Uterus (tissue), 4 donors: ENCODE data around the gene RASL12. TPM values are rescaled to one million over a fixed set of nuclear protein-coding genes. Genes with fewer than 3 reads are reported as not detected.

Experiments used
- DNase-seq, 2 donors: peaks; one replicate each; pipeline ENCODE4 v3.0.0-alpha.2; 2019 to 2020
- H3K27ac ChIP-seq, 2 donors: fragments of 200-600 bp; sonication (generic); 1 replicate in 1 of 2; 2 replicates in 1 of 2; pipeline ENCODE4 v1.5.1; 2016 to 2018
- H3K27me3 ChIP-seq, 2 donors: fragments of 200-600 bp; sonication (generic); one replicate each; pipeline ENCODE4 v1.5.1; 2018 to 2019; ENCODE audit warnings: control low read depth in 1 of 2
- H3K36me3 ChIP-seq, 2 donors: fragments of 200-600 bp; sonication (generic); one replicate each; pipeline ENCODE4 v1.5.1; 2019; ENCODE audit warnings: control low read depth in 1 of 2
- H3K4me1 ChIP-seq, 2 donors: fragments of 200-600 bp; sonication (generic); one replicate each; pipeline ENCODE4 v1.5.1; 2018 to 2019; ENCODE audit warnings: control low read depth in 1 of 2
- H3K4me3 ChIP-seq, 2 donors: fragments of 200-600 bp; sonication (generic); 1 replicate in 1 of 2; 2 replicates in 1 of 2; pipeline ENCODE4 v1.5.1; 2018 to 2019; ENCODE audit warnings: mild to moderate bottlenecking in 1 of 2
- H3K9me3 ChIP-seq, 2 donors: fragments of 200-600 bp; sonication (generic); one replicate each; pipeline ENCODE4 v1.5.1; 2019; ENCODE audit warnings: control low read depth in 1 of 2
- POLR2A ChIP-seq, 2 donors: fragments of 450-650 bp; IDR thresholded peaks; one replicate each; pipeline ENCODE4 v1.6.1; 2016; ENCODE audit warnings: antibody characterized with exemption in 2 of 2, mild to moderate bottlenecking in 1 of 2, moderate library complexity in 1 of 2
- intact Hi-C: fragments of 100-400 bp; cut with DNase I; formaldehyde crosslinking; loops from one replicate; pipeline ENCODE4 v1.15.1; 2023; ENCODE audit warnings: low total_unique reads
- total RNA-seq, 4 donors: library from RNA; depleted of rRNA in 3 of 4; stranded (reverse); fragments of >200 nt in 3 of 4; gene quantifications; one replicate each; pipeline versions ENCODE4 v1.1.0 to v1.2.4, GENCODE V29; 2014 to 2023
- TF ChIP-seq, protein P1 (sequence below), 4 experiments: fragments of 200-600 bp in 2 of 4; fragments of 450-650 bp in 2 of 4; sonication (generic) in 2 of 4; IDR thresholded peaks; one replicate each; pipeline ENCODE4 v1.5.1; 2016 to 2019; ENCODE audit warnings: antibody characterized with exemption in 4 of 4, mild to moderate bottlenecking in 2 of 4, moderate library complexity in 1 of 4
- donor health status: DM: yes; HTN: yes; CAD: no.

Gene RASL12
- total RNA-seq, 4 donors from 2014 or later, result 65.3 to 116 (median 76.6) TPM

- Histone ChIP-seq H3K27ac (peak overlapping the region in 1 of 2 donors; percentile 67), H3K4me3 (no peak overlapping the region), H3K9me3 (no peaks in the 10 kb centered on the region), H3K27me3 (no peaks in the 10 kb centered on the region), H3K36me3 (no peaks in the 10 kb centered on the region), H3K4me1 (peaks cover 3 to 11% of the 10 kb centered on the region in 2 donors)
- DNase-seq, result no peak
- intact Hi-C loops, result no loop called here
- no peak for TF ChIP-seq POLR2A (IDR thresholded peaks at IDR 0.05)
Observed at GRCh38 chr15:65056868-65057548, 10.8 kb downstream of the RASL12 start.

- intact Hi-C loops, result no loop called here
- H3K27me3 ChIP-seq, result no peaks in the 10 kb centered on the region
- H3K27ac ChIP-seq, result peak overlapping the region; percentile 65 to 67
- H3K36me3 ChIP-seq, result no peaks in the 10 kb centered on the region
- no peak for DNase-seq
- no peak for TF ChIP-seq POLR2A (IDR thresholded peaks at IDR 0.05)
- TF ChIP-seq, protein P1, sequence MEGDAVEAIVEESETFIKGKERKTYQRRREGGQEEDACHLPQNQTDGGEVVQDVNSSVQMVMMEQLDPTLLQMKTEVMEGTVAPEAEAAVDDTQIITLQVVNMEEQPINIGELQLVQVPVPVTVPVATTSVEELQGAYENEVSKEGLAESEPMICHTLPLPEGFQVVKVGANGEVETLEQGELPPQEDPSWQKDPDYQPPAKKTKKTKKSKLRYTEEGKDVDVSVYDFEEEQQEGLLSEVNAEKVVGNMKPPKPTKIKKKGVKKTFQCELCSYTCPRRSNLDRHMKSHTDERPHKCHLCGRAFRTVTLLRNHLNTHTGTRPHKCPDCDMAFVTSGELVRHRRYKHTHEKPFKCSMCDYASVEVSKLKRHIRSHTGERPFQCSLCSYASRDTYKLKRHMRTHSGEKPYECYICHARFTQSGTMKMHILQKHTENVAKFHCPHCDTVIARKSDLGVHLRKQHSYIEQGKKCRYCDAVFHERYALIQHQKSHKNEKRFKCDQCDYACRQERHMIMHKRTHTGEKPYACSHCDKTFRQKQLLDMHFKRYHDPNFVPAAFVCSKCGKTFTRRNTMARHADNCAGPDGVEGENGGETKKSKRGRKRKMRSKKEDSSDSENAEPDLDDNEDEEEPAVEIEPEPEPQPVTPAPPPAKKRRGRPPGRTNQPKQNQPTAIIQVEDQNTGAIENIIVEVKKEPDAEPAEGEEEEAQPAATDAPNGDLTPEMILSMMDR (IDR thresholded peaks at IDR 0.05), result no peak
- H3K9me3 ChIP-seq, result no peaks in the 10 kb centered on the region
- peaks cover 3 to 11% of the 10 kb centered on the region in 2 donors for H3K4me1 ChIP-seq
- no peak overlapping the region for H3K4me3 ChIP-seq
Observed at GRCh38 chr15:65056106-65056505, 11.7 kb downstream of the RASL12 start.

GRCh38 chr15:65055201-65055870 lies 12.5 kb downstream of the RASL12 start:
- DNase-seq, result peak; percentile 51 to 52
- Histone ChIP-seq H3K27ac (peak overlapping the region; percentile 65 to 67), H3K4me1 (peaks cover 3 to 11% of the 10 kb centered on the region in 2 donors), H3K36me3 (no peaks in the 10 kb centered on the region), H3K27me3 (no peaks in the 10 kb centered on the region), H3K9me3 (no peaks in the 10 kb centered on the region), H3K4me3 (no peak overlapping the region)
- TF ChIP-seq POLR2A (IDR thresholded peaks at IDR 0.05), result no peak
- TF ChIP-seq, protein P1 (IDR thresholded peaks at IDR 0.05), result no peak
- intact Hi-C loops, result no loop called here

- TF ChIP-seq, protein P1 (IDR thresholded peaks at IDR 0.05), result peak; percentile 88 to 97 (median 90)
- peak in 1 of 2 donors; percentile 10 for TF ChIP-seq POLR2A (IDR thresholded peaks at IDR 0.05)
- no peaks in the 10 kb centered on the region for H3K27me3 ChIP-seq
- intact Hi-C loops, result loop anchor here (5.0 kb wide), 1 partner anchor 48 kb away; no protein-coding TSS in a partner anchor
Observed at GRCh38 chr15:65054333-65055200, 13.2 kb downstream of the RASL12 start.

DNA sequence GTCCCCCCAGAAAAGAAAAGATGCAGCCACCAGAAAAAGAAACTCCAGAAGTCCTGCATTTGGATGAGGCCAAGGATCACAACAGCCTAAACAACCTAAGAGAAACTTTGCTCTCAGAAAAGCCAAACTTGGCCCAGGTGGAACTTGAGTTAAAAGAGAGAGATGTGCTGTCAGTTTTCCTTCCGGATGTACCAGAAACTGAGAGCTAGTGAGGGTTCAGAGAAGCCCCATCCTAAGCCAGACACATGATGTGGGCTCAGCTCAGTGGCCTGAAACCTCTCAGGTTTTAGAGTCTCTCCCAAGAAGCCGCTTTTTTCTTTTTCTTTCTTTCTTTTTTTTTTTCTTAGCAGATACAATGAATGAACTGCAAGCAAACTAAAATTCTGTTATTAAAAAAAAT lies 14.8 kb downstream of the RASL12 start:
- Histone ChIP-seq H3K4me3 (no peak overlapping the region), H3K27me3 (no peaks in the 10 kb centered on the region), H3K27ac (no peak overlapping the region), H3K4me1 (peaks cover 3 to 21% of the 10 kb centered on the region in 2 donors), H3K9me3 (no peaks in the 10 kb centered on the region), H3K36me3 (no peaks in the 10 kb centered on the region)
- DNase-seq, result no peak
- TF ChIP-seq, protein P1 (IDR thresholded peaks at IDR 0.05), result no peak
- TF ChIP-seq POLR2A (IDR thresholded peaks at IDR 0.05), result no peak
- intact Hi-C loops, result loop anchor here (5.0 kb wide), 1 partner anchor 49 kb away; no protein-coding TSS in a partner anchor

More at GRCh38 chr15:65054333-65055200, 13.2 kb downstream of the RASL12 start:
- Histone ChIP-seq H3K27ac (peak overlapping the region; percentile 65 to 67), H3K4me1 (peaks cover 3 to 14% of the 10 kb centered on the region in 2 donors), H3K4me3 (no peak overlapping the region), H3K36me3 (no peaks in the 10 kb centered on the region), H3K9me3 (no peaks in the 10 kb centered on the region)
- DNase-seq, result peak; percentile 75 to 81
